Measurements from ENCODE around the gene MYOC. TPM values are rescaled to one million over a fixed set of nuclear protein-coding genes. Genes with fewer than 3 reads are reported as not detected.
A peak's percentile ranks its signal among the peaks of the same experiment; 100 is the strongest.
"Not testable (repeated sequence)": the region's sequence is repeated elsewhere in the genome, so short reads cannot be mapped to it uniquely, and the experiment has no call there.

MYOC gene
- polyA plus RNA-seq, 1 donor = 2.4 TPM

DNA sequence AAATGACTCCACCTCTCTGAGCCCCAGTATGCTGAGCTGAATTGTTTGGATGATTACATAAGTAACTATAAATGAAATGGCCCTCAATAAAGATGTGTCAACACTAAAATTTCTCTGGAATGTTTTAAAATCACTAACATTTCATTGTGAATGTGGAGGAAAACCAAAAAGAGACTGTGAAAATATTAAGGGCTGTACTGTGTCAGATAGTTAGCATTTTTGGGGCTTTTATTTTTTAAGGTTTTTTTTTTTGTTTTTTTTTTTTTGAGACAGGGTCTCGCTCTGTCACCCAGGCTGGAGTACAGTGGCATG, 6.3 kb downstream of the MYOC start:
- DNase-seq = no peak

- DNase-seq = peak; percentile 88
These were observed 6.8 kb downstream of the MYOC start for GRCh38 chr1:171645553-171646248.

DNA sequence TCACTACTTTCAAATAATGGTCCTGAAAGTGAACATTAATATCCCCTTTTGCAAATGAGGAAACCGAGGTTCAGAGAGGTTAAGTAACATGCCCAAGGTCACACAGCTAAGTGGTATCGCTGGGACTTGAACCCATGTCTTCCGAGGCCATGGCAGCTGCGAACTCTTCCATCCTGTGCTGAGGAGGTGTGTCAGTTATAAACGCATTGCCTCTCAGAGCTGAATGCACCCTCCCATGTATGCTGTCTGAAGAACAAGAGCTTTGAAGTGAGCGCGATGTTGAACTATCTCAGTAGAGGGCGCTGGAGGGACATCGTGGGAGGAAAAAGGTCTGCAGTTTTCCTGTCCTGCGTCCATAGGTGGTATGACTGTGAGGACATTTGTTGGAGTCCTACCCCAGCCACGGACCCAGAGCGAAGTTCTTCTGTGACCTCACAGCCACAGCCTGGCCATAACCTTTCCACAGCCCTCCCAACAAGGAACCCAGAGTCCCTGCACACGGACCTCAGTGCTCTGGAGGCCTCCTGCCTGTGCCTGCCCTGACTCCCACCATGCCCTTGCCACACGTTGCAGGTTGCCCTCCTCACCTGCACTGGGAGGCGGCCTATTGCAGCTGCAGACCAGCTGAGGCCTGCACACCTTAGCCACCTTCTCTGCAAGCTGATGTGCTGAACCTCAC, 7.5 kb downstream of the MYOC start:
- peak; percentile 91 for DNase-seq

- DNase-seq = no peak
These were observed 9.3 kb downstream of the MYOC start for GRCh38 chr1:171643156-171643555.

GRCh38 chr1:171642197-171642596, 10.3 kb downstream of the MYOC start:
- no peak for DNase-seq

DNA sequence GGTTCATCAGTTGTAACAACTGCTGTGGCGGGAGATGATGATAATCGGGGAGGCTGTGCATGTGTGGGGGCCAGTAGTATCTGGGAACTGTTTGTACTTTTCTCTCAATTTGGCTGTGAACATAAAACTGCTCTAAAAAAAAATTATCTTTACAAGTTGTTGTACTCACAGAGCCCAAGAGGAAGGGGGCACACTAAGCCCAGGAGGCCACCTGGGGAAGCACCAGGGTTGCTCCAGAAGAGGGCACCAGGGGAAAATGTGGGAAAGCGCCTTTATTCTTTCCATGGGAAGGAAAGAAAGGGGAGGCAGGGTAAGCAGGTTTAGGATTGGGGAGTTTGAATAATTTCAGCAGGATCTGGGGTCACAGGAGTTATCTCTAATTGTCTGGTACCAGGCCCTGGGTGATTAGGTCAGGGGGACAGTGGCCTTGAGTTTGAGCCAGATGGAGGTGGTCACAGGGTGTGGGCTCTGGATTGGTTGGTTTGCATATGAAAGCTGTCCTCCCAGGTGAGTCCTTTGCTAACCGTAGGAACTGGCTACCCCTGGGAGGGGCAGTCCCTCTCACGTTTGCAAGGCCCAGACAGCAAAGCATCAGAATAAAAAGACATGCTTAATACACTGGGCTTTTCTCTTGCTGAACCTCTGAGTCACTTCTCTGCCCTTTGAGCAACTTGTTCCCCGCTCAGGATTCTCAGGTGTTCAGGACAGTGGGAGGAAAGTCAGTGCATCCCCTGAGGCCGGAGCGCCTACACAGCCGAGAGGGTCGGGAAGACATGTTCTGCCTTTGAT, 11.2 kb downstream of the MYOC start:
- no peak for DNase-seq

DNA sequence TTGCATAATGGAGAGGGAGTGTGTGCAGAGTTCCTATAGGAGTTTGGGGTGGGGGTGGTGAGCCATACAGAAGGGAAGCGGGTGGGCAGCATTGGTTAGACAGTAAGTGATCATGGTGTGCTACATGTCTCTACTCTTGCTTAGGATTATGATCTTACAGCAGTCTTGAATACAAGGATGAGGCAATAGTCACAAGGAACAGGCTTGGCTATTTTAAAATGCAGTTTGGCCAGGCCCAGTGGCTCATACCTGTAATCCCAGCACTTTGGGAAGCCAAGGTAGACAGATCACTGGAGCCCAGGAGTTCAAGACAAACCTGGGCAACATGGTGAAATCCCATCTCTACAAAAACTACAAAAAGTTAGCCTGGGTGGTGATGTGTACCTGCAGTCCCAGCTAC, 12.3 kb downstream of the MYOC start:
- DNase-seq = no peak

DNA sequence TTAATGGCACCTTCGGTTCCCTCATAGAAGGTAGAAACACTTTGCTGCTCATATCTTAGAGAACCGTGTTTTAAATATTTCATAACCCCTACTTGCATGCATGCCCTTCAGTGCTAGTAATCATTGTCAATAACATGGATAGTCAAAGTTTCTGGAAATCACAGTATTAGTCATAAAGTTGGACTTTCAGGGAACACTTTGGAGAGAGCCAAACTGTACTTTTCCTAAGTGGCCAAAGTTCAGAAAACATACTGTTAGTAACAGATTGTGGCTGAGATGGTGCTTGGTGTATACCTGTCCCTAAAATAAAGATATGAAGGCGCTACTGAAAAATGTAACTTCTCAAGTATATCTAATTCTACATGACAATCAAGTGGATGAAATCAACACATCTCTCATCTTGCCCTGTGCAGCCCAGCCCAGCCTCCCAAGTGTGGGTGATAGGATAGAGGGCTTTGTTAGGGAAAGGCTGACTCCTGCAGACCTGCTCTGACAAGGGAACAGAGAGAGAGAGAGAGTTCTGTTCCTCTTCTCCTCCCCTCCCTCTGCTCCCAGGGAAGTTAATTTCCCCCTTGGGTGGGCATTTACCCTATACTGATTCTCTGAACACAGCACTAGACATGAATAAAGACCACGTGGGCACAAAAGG, 14.4 kb downstream of the MYOC start:
- no peak for DNase-seq

DNA sequence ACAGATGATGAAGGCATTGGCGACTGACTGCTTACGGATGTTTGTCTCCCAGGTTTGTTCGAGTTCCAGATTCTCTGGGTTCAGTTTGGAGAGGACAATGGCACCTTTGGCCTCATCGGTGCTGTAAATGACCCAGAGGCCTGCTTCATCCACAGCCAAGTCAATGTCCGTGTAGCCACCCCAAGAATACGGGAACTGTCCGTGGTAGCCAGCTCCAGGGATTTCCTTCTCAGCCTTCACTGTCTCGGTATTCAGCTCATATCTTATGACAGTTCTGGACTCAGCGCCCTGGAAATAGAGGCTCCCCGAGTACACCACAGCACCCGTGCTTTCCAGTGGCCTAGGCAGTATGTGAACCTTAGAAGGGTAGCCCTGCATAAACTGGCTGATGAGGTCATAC, 16.3 kb downstream of the MYOC start:
- DNase-seq = no peak

DNA sequence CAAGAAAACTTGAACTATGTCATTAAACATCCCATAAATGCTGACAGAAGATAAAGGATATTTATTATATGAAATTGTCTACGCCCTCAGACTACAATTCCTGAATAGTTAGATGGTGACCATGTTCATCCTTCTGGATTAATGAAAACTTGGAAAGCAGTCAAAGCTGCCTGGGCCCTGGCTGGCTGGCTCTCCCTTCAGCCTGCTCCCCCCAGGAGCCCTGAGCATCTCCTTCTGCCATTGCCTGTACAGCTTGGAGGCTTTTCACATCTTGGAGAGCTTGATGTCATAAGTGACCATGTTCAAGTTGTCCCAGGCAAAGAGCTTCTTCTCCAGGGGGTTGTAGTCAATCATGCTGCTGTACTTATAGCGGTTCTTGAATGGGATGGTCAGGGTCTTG, 16.8 kb downstream of the MYOC start:
- no peak for DNase-seq

DNA sequence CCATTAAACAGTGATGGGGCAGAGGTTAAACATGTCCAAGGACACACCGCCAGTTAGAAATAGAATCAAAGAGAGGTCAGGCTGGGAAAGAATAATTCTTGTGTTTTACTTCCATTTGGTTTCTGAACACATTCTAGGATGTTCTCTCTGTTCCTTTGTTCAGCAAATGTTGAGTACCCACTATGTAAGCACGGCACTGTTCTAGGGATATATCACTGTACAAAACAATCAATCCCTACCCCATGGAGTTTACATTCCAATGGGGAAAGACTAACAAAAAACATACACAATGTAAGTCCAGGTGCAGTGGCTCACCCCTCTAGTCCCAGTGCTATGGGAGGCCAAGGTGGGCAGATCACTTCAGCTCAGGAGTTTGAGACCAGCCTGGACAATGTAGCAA, 24.3 kb downstream of the MYOC start:
- no peak for DNase-seq

DNA sequence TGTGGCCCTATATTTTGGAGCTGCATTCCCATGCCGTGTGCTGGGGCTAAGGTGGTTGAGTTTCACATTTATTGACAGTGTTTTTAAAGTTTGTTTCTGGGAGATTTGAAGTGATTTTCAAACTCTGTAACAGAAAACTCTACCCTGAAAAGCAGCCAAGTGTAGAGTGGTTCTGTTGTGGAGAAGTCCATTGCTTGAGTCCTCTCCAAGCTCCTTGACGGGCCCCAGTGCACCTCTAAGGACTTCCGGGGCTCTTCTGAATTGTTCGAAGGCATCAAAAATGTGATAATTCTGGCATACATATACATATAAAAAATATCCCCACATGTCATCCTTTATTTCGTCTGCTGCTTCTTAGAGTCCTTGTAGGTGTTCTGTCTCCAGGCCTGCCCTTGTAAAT, 25.5 kb downstream of the MYOC start:
- DNase-seq = no peak

GRCh38 chr1:171625225-171625624, 27.3 kb downstream of the MYOC start:
- DNase-seq = no peak

- DNase-seq = no peak
These were observed 28.7 kb downstream of the MYOC start for GRCh38 chr1:171623651-171624331.

DNA sequence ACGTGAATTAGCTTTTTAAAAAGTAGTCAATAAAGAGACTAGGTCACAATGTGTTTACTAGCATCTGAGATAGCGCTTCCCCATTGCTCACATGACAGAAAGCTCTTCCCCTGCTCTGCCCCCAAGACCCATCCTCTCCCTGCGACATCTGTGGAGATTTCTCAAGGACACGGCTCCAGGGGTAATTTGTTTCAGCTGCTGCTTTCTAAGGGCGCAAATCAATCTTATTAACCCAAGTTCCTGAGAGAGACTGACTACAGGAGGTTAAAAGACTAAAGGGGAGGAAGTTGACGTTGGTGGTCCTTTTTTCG, 30.4 kb downstream of the MYOC start, which contains the start of gene MYOCOS:
TSS of gene MYOCOS (plus strand) at position 92 of the 311 bp plus-strand sequence. CDS start 1,641 bp downstream, outside the sequence.
- no peak for DNase-seq

GRCh38 chr1:171616586-171616985, 35.9 kb downstream of the MYOC start:
- DNase-seq = no peak

DNA sequence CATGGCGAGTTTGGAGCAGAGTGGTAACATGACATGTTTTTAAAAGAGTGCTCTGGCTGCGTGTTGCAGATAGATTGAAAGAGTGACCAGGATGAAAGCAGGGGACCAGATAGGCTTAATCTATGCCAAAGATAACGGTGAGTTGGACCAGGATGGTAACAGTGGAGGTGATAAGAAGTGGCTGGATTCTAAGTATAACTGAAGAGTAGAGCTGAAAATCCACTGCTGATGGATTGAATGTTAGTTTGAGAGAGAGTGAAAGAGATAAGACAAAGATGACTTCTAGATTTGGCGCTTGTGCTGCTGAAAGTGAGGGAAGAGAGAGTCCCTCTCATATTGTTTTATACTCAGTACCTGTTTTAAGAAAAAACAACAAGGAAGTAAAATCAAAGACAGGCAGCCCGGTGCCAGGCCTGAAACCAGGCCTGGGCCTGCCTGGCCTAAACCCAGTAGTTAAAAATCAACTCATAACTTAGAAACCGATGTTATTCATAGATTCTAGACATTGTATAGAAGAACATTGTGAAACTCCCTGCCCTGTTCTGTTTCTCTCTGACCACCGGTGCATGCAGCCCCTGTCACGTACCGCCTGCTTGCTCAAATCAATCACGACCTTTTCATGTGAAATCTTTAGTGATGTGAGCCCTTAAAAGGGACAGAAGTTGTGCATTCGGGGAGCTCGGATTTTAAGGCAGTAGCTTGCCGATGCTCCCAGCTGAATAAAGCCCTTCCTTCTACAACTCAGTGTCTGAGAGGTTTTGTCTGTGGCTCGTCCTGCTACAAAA, 37.2 kb downstream of the MYOC start:
- not testable (repeated sequence) for DNase-seq

- no peak for DNase-seq
These were observed 39.2 kb downstream of the MYOC start for GRCh38 chr1:171613282-171613681.

- DNase-seq = no peak
These were observed 41.2 kb downstream of the MYOC start for GRCh38 chr1:171611306-171611705.

- DNase-seq = no peak
These were observed 42.1 kb downstream of the MYOC start for GRCh38 chr1:171610385-171610784.

GRCh38 chr1:171606402-171606941, 46.0 kb downstream of the MYOC start:
- DNase-seq = no peak

DNA sequence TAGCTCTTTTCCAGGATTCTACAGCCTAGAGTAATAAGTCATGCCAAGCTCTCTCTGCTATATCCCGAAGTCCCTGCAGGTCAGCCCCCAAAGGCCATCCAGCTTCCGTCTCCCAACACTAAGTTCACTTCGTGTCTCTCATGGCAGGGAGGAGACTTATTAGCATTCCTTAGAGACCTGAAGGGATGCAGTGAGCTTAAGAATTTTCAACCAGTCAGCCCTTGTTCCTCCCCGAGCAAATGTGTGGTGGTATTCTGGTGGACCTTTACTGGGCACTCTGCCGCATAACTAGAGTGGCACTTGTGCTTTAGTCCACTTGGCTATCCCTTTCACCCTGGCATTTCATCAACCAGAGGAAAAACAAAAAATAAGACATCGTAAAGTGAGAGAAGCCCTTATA, 49.4 kb downstream of the MYOC start:
- not testable (repeated sequence) for DNase-seq
